NCI-H128 (cell line): ENCODE data around the gene JUNB.
"Not testable (repeated sequence)": the region's sequence is repeated elsewhere in the genome, so short reads cannot be mapped to it uniquely, and the experiment has no call there.

Experiments
- DNase-seq: peaks from one replicate; lab custom pipeline; 2025; ENCODE audit not compliant: unreplicated experiment; lab: John Stamatoyannopoulos, UW

Gene JUNB

GRCh38 chr19:12802267-12803106, 11.2 kb downstream of the JUNB start:
- DNase-seq: no peak

GRCh38 chr19:12804051-12804450, 12.8 kb downstream of the JUNB start:
- no peak for DNase-seq

- peak; percentile 83 for DNase-seq
Observed at GRCh38 chr19:12806242-12807081, 15.2 kb downstream of the JUNB start, which contains the start of gene RNASEH2A. RNASEH2A (plus strand) TSS chr19:12806584; CDS start chr19:12806674, 90 bp downstream.

GRCh38 chr19:12815088-12815487, 23.8 kb downstream of the JUNB start:
- no peak for DNase-seq

- not testable (repeated sequence) for DNase-seq
Observed at GRCh38 chr19:12817188-12817587, 25.9 kb downstream of the JUNB start.

- DNase-seq: not testable (repeated sequence)
Observed at GRCh38 chr19:12817810-12818209, 26.5 kb downstream of the JUNB start.

- no peak for DNase-seq
Observed at GRCh38 chr19:12821761-12822160, 30.5 kb downstream of the JUNB start.

GRCh38 chr19:12825254-12826131, 34.2 kb downstream of the JUNB start:
- no peak for DNase-seq

GRCh38 chr19:12828494-12828893, 37.2 kb downstream of the JUNB start:
- DNase-seq: peak; percentile 59

GRCh38 chr19:12833418-12833737, 42.1 kb downstream of the JUNB start:
- DNase-seq: no peak

GRCh38 chr19:12833738-12834565, 42.7 kb downstream of the JUNB start:
- peak; percentile 39 for DNase-seq

GRCh38 chr19:12834566-12834943, 43.3 kb downstream of the JUNB start, which contains the start of gene RTBDN:
RTBDN (minus strand) TSS chr19:12834579; CDS start chr19:12829979, 4,600 bp downstream.
- no peak for DNase-seq

- peak; percentile 21 for DNase-seq
Observed at GRCh38 chr19:12834976-12835757, 43.9 kb downstream of the JUNB start.

- no peak for DNase-seq
Observed at GRCh38 chr19:12836529-12836863, 45.2 kb downstream of the JUNB start.

- no peak for DNase-seq
Observed at GRCh38 chr19:12837225-12837624, 45.9 kb downstream of the JUNB start.

- DNase-seq: peak; percentile 28
Observed at GRCh38 chr19:12838182-12838885, 47.0 kb downstream of the JUNB start, which contains the start of gene MAST1. MAST1 (plus strand) TSS chr19:12838515; CDS start chr19:12838573, 58 bp downstream.

- no peak for DNase-seq
Observed at GRCh38 chr19:12838886-12839756, 47.8 kb downstream of the JUNB start.
